Measurements from ENCODE around the gene RBM28.

GRCh38 chr7:128383776-128384175 lies 40.1 kb upstream of the RBM28 start:
- TF ChIP-seq CTCF (IDR thresholded peaks at IDR 0.05; ENCODE audit: insufficient read depth, low read depth, low read length) (no peak), EZH2 (IDR thresholded peaks at IDR 0.05; ENCODE audit: insufficient read depth, low read length) (no peak)

Data from astrocyte (in vitro differentiated cells and primary cell).